WTC11 (cell line): ENCODE results near the gene ZNF507.

Source experiments
- CTCF ChIP-seq: fragments of 200-600 bp; IDR thresholded peaks from 2 replicates; pipeline ENCODE4 v1.8.0; 2022; ENCODE audit warnings: antibody characterized with exemption
- ELF4 ChIP-seq: sonication (generic); formaldehyde crosslinking; IDR thresholded peaks from 2 replicates; pipeline ENCODE4 v1.8.1; 2022; ENCODE audit warnings: low read depth, mild to moderate bottlenecking, moderate library complexity, missing genetic modification reagents
- FOXK1 ChIP-seq: sonication (generic); formaldehyde crosslinking; IDR thresholded peaks from 2 replicates; pipeline ENCODE4 v1.8.0; 2022; ENCODE audit warnings: mild to moderate bottlenecking, moderate library complexity, missing genetic modification reagents
- GABPB1 ChIP-seq: sonication (generic); formaldehyde crosslinking; IDR thresholded peaks from 2 replicates; pipeline ENCODE4 v1.8.1; 2023; ENCODE audit warnings: mild to moderate bottlenecking, missing genetic modification reagents
- NR1H2 ChIP-seq: sonication (generic); formaldehyde crosslinking; IDR thresholded peaks from 2 replicates; pipeline ENCODE4 v1.9.0; 2021; ENCODE audit warnings: mild to moderate bottlenecking, moderate library complexity, missing genetic modification reagents
- TCF7 ChIP-seq: sonication (generic); formaldehyde crosslinking; IDR thresholded peaks from 2 replicates; pipeline ENCODE4 v1.8.0; 2022; ENCODE audit warnings: mild to moderate bottlenecking, low read depth, missing genetic modification reagents, moderate library complexity
- USF1 ChIP-seq: sonication (generic); formaldehyde crosslinking; IDR thresholded peaks from 2 replicates; pipeline ENCODE4 v1.8.0; 2022; ENCODE audit warnings: mild to moderate bottlenecking, missing genetic modification reagents
- USF2 ChIP-seq: sonication (generic); formaldehyde crosslinking; IDR thresholded peaks from 2 replicates; pipeline ENCODE4 v1.8.1; 2023; ENCODE audit warnings: mild to moderate bottlenecking, missing genetic modification reagents, moderate library complexity
- ZBTB43 ChIP-seq: sonication (generic); formaldehyde crosslinking; IDR thresholded peaks from 2 replicates; pipeline ENCODE4 v1.8.1; 2023; ENCODE audit warnings: mild to moderate bottlenecking, missing genetic modification reagents
- ZMAT4 ChIP-seq: fragments of 250-450 bp; sonication (Bioruptor Pico); IDR thresholded peaks from 2 replicates; pipeline ENCODE4 v1.9.0; 2021; ENCODE audit warnings: mild to moderate bottlenecking
- ZNF121 ChIP-seq: sonication (generic); formaldehyde crosslinking; IDR thresholded peaks from 2 replicates; pipeline ENCODE4 v1.8.0; 2023; ENCODE audit warnings: missing genetic modification reagents

GRCh38 chr19:32337084-32337808 is 8.2 kb upstream of the ZNF507 start:
- no peak for TF ChIP-seq TCF7
- no peak for TF ChIP-seq ZMAT4 (CRISPR knock-in tag)
- TF ChIP-seq USF1: no peak
- no peak for TF ChIP-seq NR1H2
- TF ChIP-seq USF2 (CRISPR knock-in tag): no peak
- TF ChIP-seq CTCF: no peak
- no peak for TF ChIP-seq FOXK1 (CRISPR knock-in tag)
- no peak for TF ChIP-seq ZBTB43
- no peak for TF ChIP-seq ELF4
- no peak for TF ChIP-seq ZNF121 (CRISPR knock-in tag)
- TF ChIP-seq GABPB1 (CRISPR knock-in tag): no peak
